ENCODE data around the gene HAL.
"Not testable (repeated sequence)": the region's sequence is repeated elsewhere in the genome, so short reads cannot be mapped to it uniquely, and the experiment has no call there.

The HAL gene

DNA sequence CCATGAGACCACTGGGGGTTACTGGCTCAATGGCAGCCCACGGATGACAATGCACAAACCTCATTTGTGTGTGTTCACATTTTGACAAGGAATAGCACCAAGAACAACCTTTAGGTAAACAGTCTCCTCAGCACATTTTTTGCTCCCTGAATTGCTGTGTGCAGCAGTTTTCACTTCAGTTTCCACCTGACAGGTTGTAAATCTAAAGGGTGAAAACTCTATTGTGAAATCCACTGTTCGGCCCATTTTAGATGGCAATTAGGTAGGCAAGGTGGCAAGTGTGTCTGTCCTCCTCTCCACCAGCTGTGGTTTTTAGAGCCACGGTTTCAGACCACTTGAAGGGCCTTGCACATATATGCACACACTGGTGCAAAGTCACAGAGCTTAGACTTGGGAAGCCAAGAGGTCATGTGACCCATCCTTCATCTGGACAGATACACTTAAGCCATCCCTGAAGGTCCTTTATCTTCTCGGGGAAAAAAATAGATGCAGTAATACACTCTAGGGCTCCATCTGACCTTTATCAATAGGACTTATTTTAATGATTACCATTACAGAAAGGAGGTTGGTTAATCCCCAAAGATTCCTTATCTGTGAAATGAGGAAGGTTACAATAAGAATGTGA lies 23.2 kb downstream of the HAL start:
- peak; percentile 87 for DNase-seq

DNA sequence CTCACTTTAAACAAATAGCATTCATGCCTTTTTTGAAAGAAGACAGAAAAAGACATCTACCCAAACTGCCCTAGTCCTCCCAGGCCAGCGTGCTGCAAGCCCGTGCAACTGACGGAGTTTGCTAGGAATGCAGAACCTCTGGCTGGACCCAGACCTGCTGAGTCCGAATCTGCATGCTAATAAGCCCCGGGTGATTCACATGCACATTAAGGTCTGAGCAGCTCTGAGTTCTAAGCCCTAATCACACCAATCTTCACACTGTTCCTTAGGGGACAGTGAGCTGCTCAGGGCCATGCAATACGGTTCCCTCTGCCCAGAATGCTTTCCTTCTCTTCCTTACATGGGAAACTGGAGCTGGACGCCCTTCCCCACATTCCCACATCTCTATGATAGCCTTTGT lies 25.2 kb downstream of the HAL start:
- DNase-seq = no peak

DNA sequence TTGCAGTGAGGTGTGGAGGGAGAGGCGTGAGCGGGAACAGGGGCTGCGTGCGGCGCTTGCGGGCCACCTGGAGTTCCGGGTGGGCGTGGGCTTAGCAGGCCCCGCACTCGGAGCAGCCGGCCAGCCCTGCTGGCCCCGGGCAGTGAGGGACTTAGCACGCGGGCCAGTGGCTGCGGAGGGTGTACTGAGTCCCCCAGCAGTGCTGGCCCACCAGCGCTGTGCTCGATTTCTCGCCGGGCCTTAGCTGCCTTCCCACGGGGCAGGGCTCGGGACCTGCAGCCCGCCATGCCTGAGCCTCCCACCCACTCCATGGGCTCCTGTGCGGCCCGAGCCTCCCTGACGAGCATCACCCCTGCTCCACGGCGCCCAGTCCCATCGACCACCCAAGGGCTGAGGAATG lies 27.0 kb downstream of the HAL start:
- not testable (repeated sequence) for DNase-seq

DNA sequence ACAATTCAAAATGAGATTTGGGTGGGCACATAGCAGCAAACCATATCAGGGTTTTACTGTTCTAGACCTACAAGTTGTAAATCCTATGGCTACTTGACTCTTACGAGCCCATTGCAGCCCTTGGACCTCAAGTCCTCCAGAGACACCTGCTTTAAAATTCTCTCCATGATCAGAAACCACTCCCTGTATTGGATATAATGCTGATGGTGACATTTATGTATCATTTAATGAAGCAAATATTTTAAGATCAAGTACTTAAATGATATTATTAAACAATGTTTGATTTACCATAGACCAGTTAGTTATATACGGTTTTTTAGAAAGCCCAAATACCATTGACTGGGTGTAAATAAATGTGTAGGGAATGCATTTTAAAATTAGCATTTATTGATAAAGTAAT lies 28.8 kb downstream of the HAL start:
- no peak for DNase-seq

DNA sequence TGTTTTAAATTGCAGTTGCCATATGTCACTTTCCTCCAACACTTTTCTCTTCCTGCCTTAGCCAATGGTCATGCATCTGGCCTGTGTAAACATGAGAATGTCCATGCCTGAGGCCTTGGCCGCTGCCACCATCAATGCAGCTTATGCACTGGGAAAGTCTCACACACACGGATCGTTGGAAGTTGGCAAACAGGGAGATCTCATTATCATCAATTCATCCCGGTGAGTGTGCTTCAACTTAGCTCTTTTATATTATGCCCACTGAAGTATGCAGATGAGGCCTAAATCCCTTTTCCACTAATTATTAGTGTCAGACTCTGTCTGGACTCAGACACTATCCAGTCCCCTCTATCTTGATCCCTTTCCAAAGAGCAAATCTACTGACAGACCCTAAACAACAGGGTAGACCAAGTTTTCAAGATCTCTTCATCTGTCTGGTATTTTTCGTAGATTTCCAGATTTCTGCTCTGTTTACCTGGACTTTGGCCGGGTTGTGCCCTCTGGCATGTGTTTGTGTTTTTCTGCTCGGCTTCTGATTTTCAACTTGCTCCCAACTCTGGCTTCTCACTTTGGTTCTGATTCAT lies 29.8 kb downstream of the HAL start:
- no peak for DNase-seq

DNA sequence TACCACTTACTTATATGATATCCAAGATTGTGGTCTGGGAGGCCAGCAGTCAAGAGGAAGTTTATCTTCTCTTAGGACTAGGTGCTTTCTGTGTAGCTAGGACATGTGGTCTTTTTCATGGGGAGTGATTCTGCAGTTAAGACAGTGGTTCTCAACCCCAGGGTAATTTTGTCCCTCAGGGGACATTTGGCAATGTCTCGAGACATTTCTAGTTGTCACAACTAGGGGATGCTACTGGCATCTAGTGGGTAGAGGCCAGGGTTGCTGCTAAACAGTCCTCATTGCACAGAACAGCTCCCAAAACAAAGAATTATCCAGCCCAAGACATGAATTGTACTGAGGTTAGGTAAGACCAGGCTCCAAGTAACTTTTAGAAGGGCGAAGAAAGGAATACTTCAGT lies 33.0 kb downstream of the HAL start:
- no peak for DNase-seq

DNA sequence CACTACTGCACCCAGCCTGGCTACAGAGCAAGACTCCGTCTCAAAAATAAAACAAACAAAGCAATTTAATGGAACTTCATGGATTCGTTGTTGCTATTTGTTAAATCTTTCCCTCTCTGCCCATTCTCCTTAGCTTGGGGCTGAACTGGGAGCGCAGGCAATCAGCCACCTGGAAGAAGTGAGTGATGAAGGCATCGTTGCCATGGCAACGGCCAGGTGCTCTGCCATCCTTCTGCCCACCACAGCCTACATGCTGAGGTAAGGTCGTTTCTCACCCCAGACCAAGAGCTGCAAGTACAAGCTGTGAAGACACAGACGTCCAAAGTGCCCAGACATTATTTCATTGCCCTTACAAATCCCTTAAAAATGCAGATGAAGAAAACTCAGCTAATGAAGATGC lies 33.9 kb downstream of the HAL start:
- no peak for DNase-seq

DNA sequence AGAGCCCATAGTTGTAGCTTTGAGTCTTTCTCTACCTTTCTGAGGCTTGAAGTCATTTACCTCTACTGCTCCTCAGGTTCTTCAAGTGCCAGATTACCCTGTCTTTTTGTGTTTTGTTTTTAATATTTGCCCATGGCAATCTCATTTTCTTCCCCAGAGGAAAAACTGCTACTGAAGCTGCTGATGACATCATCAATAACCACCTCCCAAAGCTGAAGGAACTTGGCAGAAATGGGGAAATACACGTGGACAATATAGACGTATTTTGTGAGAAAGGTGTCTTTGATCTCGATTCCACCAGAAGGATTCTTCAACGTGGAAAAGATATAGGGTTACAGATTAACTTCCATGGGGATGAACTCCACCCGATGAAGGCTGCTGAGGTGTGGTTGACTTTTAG lies 35.9 kb downstream of the HAL start:
- no peak for DNase-seq

DNA sequence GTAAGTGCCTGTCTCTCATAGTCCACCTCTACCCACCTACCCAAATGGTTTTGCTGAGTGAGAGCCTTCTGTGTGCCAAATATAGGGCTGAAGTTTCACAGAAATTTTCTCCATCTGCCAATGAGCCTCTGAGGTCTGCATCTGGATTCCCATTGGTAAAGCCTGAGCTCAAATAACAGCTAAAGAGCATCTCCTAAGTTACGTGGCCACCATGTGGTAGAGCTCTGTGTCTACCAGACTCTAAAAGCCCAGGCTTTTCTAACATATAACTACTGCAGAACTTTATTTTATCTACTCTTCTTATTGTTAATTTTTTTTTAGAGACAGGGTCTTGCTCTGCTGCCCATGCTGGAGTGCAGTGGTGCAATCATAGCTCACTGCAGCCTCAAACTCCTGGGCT lies 37.0 kb downstream of the HAL start:
- peak; percentile 30 for DNase-seq

DNA sequence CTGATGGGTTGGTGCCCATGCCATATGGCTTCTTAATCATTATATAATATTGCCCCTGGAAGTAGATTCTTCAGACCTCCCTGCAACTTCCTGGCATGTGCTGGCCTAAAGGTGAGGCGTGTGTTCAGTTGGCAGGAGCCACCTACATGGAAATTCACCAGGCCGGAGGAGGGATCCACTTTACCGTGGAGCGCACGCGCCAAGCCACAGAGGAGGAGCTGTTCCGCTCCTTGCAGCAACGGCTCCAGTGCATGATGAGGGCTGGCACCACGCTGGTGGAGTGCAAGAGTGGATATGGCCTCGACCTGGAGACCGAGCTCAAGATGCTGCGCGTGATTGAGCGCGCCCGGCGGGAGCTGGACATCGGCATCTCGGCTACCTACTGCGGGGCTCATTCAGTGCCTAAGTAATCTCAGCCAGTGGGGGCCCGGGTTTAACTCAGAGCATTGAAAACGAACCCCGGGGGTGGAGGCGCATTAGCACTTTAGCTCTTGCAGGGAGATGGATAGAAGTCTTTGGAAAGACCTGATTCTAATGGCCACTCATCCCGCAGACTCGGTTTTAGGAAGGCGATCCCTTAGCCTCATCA lies 39.5 kb downstream of the HAL start:
- no peak for DNase-seq

DNA sequence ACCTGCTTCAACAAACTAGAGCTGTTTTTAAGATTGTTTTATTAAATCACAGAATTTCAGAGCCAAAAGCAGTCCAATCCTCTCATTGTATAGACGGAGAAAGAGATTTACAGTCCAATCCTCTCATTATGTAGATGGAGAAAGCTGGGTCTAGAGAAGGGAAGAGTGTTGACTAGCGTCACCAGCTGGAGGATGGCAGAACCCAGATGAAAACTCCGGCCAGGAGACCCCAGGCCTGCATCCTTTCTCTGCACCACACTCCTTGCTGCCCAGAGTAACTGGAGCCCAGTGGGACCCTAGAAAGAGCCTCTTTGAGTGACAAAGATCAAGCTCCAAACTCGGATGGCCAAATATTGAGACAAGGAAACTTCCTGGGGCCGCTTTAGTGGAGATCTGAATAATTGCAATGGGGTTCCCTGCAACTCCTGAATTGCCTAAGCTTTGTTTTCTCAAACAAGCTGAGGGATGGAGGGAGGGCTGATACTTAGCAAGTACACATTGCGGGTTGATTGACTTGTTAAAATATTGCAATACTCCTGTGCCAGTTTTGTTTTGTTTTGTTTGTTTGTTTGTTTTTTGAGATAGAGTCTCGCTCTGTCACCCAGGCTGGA lies 40.5 kb downstream of the HAL start:
- DNase-seq = no peak

DNA sequence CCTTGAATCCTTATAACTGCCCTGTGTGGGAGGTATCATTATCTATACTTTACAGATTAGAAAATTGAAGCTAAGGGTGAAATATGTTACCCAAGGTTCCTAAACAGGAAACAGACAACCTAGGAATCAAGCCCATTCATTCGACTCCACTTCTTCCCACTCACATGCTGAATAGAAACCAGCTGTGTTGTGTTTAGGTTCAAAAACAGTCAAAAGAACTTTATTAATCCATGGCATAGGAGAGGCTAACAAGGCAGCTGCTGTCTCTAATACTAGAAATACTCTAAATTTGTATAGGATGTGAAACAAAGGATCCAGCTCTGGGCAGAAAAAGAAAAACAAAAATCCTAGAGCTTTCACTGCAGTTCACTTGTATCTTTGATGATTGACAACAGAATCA lies 43.1 kb downstream of the HAL start:
- DNase-seq = no peak

DNA sequence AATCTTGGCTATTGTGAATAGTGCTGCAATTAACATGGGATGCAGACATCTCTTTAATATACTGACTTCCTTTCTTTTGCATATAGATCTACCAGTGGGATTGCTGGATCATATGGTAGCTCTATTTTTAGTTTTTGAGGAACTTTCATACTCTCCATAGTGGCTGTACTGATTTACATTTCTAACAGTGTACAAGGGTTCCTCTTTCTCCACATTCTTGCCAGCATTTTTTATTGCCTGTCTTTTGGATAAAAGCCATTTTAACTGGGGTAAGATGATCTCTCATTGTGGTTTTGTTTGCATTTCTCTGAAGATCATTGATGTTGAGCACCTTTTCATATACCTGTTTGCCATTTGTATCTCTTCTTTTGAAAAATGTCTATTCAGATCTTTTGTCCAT lies 44.6 kb downstream of the HAL start:
- DNase-seq = no peak

DNA sequence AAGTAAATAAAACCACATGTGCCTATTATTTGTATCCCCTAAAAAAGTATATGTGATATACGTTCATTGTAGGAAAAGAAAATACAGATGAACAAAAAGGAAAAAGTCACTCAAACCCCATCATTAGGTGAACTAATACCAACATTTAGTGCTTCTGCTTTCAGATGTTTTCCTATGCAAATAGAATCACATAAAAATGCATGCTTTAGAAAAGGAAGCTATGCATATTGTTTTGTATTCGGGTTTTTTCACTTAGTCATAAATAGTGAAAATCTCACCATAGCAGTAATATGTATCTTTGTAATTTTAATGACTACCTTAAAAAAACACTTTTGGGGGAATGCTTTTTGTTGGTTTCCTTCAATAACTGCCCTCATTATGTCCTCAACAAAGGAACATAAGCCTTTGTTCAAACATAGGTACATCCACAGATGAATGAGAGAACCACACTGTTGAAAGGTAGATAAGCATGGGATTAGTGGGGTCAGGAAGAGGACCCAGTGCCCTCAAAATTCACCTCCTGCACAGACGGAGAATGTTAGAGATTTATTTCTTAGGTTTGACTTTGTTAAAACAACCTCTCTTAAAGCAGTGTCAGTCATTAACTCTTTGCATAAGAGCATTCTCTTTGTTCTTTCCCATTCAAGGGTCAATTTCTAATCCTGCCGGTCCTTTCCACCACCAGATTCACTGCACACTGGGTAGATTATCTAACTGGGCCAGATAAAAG lies 46.5 kb downstream of the HAL start:
- DNase-seq = no peak

DNA sequence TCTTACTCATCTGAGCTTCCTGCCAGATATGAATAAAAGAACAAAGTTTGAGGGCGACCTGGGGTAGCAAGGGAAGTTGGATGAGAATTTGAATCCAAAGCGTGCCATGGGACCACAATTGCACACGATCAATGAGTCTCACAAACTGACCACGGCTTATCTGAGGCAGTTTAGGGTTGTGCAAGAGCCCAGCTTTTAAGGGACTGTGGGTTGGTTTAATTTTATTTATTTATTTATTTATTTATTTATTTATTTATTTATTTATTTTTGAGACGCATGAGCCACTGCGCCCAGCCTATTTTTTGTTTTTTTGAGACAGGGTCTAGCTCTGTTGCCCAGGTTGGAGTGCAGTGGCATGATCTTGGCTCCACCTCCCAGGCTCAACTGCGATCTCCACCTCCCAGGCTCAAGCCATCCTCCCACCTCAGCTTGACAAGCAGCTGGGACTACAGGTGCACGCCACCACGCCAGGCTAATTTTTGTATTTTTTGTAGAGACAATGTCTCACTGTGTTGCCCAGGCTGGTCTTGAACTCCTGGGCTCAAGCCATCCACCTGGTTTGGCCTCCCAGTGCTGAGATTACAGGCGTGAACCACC lies 51.9 kb downstream of the HAL start:
- DNase-seq = no peak

DNA sequence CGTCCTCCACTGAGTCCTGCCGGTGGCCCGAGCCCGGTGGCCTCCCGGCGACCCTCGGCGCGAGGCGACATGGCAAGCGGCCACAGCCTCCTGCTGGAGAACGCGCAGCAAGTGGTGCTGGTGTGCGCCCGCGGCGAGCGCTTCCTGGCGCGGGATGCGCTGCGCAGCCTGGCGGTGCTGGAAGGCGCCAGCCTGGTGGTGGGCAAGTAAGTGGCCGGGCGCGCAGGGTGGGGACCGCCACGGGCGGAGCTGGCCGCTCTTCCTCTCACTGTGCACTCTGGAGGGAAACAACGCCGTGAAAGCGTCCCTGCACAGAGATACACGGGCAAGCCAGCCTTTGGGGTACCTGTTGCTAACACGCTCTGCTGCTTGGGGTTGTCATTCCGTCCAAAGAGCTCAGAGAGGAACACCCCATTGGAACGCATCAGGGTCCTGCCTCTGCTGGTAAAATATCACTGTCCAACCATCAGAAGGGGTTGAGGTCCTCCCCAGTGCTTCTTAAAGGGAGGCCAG lies 52.8 kb downstream of the HAL start, which contains the start of gene AMDHD1:
AMDHD1 (plus strand) TSS at position 2 of the 513 bp plus-strand sequence; CDS start at position 70, 68 bp downstream.
- DNase-seq = peak; percentile 73

DNA sequence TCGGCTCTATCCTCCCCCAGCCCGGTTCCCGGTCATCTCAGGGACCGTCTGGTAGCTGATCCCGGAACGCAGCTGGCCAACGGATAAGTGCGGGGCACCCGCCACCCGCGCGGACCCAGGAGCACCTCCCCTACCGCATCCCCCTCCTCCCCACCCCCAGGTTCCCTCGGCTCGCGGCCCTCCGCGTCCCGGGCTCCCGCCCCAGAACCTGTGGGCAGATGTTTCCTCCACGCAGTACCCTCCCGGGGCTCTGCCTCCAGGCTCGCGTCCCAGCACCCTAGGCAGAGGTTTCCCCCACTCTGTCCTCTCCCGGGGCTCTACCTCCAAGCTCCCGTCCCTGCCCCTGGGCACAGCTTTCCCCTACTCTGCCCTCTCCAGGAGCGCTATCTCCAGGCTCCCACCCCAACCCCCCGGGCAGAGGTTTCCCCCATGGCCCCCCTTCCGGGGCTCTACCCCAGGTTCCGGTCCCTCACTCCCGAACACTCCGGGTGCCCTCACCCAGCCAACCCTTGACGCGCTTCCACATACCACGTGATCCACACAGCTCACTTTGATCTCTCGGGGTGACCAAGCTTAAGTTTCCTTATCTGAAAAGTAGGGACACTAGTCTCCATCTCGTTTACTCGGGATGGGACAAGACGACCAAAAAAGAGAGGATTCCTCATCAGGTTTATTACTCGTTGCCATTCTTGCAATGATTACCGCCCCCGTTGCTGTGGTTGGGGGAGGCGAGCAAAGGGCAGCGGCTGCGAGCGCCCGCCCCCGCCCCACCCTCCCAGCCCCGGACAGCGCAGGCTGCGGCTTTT lies 53.4 kb downstream of the HAL start, which contains the start of gene CCDC38:
CCDC38 (minus strand) TSS at position 91 of the 806 bp plus-strand sequence. CDS start 6,105 bp downstream, outside the sequence.
- peak; percentile 89 for DNase-seq

DNA sequence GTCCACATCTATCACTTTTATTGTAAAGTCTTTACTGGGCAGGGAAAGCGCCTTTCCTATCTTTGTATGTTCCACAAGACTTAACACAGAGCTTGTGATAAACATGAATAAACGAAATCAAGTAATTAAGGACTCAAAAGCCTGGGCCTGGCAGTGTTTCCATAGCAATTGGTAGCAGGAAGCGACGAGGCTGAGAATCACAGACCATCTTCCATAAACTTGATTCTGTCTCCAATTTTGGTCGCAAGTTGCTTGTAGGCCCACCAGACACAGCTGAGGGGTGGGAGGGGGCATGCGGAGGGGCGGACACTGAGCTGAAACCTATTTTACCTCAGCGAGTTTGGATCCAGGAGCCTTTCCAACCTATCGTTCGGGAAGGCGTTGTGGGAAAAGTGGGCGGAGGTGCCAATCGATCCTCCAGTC lies 54.0 kb downstream of the HAL start:
- no peak for DNase-seq

DNA sequence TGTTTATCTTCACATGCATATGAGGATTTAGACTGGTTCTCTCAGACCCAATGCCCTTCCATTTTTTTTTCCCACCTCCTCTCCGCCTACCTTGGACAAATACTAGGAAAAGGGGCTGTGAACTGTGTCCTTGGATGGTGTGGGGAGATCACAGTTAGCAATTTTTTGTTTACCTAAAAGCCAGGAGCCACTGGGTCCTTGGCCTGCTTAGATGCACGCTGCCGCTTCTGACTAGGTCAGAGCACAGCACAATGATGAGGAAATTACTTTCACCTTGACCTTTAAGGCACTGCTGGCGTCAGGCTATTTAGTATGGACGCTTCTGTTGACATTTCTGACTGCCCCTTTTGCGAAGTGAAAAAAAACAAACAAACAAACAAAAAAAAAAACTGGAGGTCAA lies 55.6 kb downstream of the HAL start:
- DNase-seq = no peak
